HUES48 (cell line): Measurements from ENCODE around the gene CLEC18C.
"Not testable (repeated sequence)": the region's sequence is repeated elsewhere in the genome, so short reads cannot be mapped to it uniquely, and the experiment has no call there.

ENCODE experiments used
- H3K27ac ChIP-seq: one replicate; pipeline ENCODE4 v1.7.0; 2013; ENCODE audit warnings: low read depth, low read length, inconsistent platforms
- H3K27me3 ChIP-seq: 2 replicates; pipeline ENCODE4 v1.6.1; 2013; ENCODE audit warnings: mild to moderate bottlenecking, low read length; ENCODE audit not compliant: control insufficient read depth, insufficient read depth
- H3K36me3 ChIP-seq: 2 replicates; pipeline ENCODE4 v1.6.1; 2013; ENCODE audit warnings: low read length; ENCODE audit not compliant: control insufficient read depth, insufficient read depth
- H3K4me1 ChIP-seq: 2 replicates; pipeline ENCODE4 v1.6.1; 2013; ENCODE audit warnings: mild to moderate bottlenecking, low read length; ENCODE audit not compliant: control insufficient read depth, insufficient read depth
- H3K4me3 ChIP-seq: 2 replicates; pipeline ENCODE4 v1.5.1; 2013; ENCODE audit warnings: mild to moderate bottlenecking, low read depth, low read length
- H3K9ac ChIP-seq: 2 replicates; pipeline ENCODE4 v1.6.1; 2013; ENCODE audit warnings: mild to moderate bottlenecking, low read depth, low read length, moderate library complexity
- H3K9me3 ChIP-seq: 2 replicates; pipeline ENCODE4 v1.6.1; 2013; ENCODE audit warnings: low read length; ENCODE audit not compliant: control insufficient read depth, insufficient read depth

The CLEC18C gene

GRCh38 chr16:70159355-70160348 lies 13.9 kb upstream of the CLEC18C start:
- no peak overlapping the region for H3K9ac ChIP-seq
- peaks cover 79% of the 10 kb centered on the region for H3K36me3 ChIP-seq
- H3K27me3 ChIP-seq = no peaks in the 10 kb centered on the region
- no peak overlapping the region for H3K27ac ChIP-seq
- no peaks in the 10 kb centered on the region for H3K4me1 ChIP-seq
- no peaks in the 10 kb centered on the region for H3K9me3 ChIP-seq
- H3K4me3 ChIP-seq = no peak overlapping the region

DNA sequence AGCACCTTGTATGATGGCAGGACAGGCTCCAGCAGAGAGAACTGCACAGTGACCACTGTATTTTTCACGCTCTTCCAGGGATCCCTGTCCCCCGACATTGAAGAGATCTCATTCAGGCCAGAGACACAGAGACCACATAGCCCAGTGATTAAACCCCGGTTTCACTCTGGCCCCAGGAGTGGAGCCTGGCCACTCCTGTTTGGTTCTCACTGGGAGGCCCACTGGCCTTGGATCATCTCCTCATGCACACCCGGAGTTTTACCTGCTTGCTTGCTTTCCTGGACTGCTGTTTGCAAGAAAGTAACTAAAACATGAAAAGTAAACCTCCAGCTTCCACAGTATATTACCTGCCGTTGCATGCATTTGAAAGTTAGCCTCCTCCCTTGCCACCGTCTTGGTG lies 13.2 kb upstream of the CLEC18C start:
- Histone ChIP-seq H3K4me3 (no peak overlapping the region), H3K9ac (no peak overlapping the region), H3K27me3 (no peaks in the 10 kb centered on the region), H3K27ac (no peak overlapping the region), H3K4me1 (no peaks in the 10 kb centered on the region), H3K36me3 (peaks cover 72% of the 10 kb centered on the region), H3K9me3 (no peaks in the 10 kb centered on the region)

- H3K9ac ChIP-seq = no peak overlapping the region
- peaks cover 68% of the 10 kb centered on the region for H3K36me3 ChIP-seq
- no peaks in the 10 kb centered on the region for H3K4me1 ChIP-seq
- no peaks in the 10 kb centered on the region for H3K9me3 ChIP-seq
- H3K4me3 ChIP-seq = no peak overlapping the region
- no peak overlapping the region for H3K27ac ChIP-seq
- no peaks in the 10 kb centered on the region for H3K27me3 ChIP-seq
These were observed 12.8 kb upstream of the CLEC18C start for GRCh38 chr16:70160821-70161220.

- no peaks in the 10 kb centered on the region for H3K4me1 ChIP-seq
- no peaks in the 10 kb centered on the region for H3K27me3 ChIP-seq
- no peak overlapping the region for H3K4me3 ChIP-seq
- H3K27ac ChIP-seq = no peak overlapping the region
- no peaks in the 10 kb centered on the region for H3K9me3 ChIP-seq
- no peak overlapping the region for H3K9ac ChIP-seq
- H3K36me3 ChIP-seq = peaks cover 62% of the 10 kb centered on the region
These were observed 12.2 kb upstream of the CLEC18C start for GRCh38 chr16:70161350-70161749.

- no peak overlapping the region for H3K9ac ChIP-seq
- H3K9me3 ChIP-seq = no peaks in the 10 kb centered on the region
- no peaks in the 10 kb centered on the region for H3K4me1 ChIP-seq
- no peak overlapping the region for H3K4me3 ChIP-seq
- peaks cover 55% of the 10 kb centered on the region for H3K36me3 ChIP-seq
- no peaks in the 10 kb centered on the region for H3K27me3 ChIP-seq
- no peak overlapping the region for H3K27ac ChIP-seq
These were observed 11.5 kb upstream of the CLEC18C start for GRCh38 chr16:70162041-70162451.

DNA sequence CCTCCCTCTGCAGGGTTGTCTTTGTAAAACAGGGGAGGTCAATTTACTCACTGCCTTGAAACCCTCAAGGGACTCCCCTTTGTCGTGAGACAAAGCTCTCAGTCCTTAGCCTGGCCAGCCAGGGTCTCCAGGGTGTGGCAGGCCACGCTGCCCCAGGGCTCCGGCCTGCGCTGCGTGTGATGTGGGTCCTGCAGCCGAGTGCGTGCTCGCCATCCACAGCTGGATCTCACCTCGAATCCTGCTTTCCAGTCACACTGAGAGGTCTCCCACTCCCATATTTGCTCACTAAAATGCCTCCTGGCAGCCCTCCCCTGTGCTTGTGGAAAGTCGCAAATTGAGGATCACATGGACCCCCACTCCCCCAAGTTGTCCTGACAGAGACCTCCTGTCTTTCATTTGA lies 10.0 kb upstream of the CLEC18C start:
- Histone ChIP-seq H3K27ac (no peak overlapping the region), H3K4me1 (no peaks in the 10 kb centered on the region), H3K9me3 (no peaks in the 10 kb centered on the region), H3K9ac (no peak overlapping the region), H3K4me3 (no peak overlapping the region), H3K27me3 (no peaks in the 10 kb centered on the region), H3K36me3 (peaks cover 40% of the 10 kb centered on the region)

DNA sequence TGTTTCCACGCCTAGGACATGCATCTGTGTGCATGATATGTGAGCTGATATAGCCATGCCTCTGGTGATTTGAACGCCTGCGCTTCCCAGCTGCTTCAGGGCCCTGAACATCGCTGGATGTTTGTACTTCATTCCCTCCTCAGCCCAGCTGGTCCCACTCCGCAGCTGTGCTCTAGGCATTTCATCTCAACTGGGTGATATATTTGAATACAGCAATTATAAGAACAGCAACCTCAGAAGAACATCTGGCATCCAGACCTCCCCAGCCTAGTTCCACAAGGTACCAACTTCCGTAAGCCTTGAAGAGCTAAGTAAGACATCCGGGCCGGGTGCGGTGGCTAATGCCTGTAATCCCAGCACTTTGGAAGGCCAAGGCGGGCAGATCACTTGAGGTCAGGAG lies 6.9 kb upstream of the CLEC18C start:
- not testable (repeated sequence) for H3K27ac ChIP-seq

DNA sequence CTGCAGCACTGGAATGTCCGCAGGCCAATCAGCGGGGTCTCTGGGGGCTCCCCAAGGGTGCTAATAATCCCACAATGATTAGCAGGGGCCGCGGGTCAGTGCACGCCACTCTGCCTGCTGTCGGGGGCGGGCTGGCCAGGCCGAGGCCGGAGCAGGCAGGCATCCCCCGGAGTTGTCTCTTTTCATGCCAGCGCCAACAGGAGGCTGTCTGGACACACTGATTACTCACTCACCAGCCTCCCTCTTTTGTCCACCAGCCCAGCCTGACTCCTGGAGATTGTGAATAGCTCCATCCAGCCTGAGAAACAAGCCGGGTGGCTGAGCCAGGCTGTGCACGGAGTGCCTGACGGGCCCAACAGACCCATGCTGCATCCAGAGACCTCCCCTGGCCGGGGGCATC lies 329 bp downstream of the CLEC18C start:
- not testable (repeated sequence) for H3K4me1 ChIP-seq, H3K27ac ChIP-seq, H3K36me3 ChIP-seq, H3K4me3 ChIP-seq, H3K9me3 ChIP-seq, H3K27me3 ChIP-seq, H3K9ac ChIP-seq

More for the DNA sequence above, 6.9 kb upstream of the CLEC18C start:
- peaks cover 10% of the 10 kb centered on the region for H3K36me3 ChIP-seq
- H3K27me3 ChIP-seq, H3K9ac ChIP-seq, H3K9me3 ChIP-seq, H3K4me1 ChIP-seq, H3K4me3 ChIP-seq: not testable (repeated sequence)

- not testable (repeated sequence) for H3K27ac ChIP-seq, H3K4me1 ChIP-seq, H3K27me3 ChIP-seq, H3K9me3 ChIP-seq, H3K9ac ChIP-seq, H3K36me3 ChIP-seq, H3K4me3 ChIP-seq
These were observed 873 bp downstream of the CLEC18C start for GRCh38 chr16:70174387-70174932.

- not testable (repeated sequence) for H3K9ac ChIP-seq, H3K27me3 ChIP-seq, H3K9me3 ChIP-seq, H3K36me3 ChIP-seq, H3K4me3 ChIP-seq, H3K27ac ChIP-seq, H3K4me1 ChIP-seq
These were observed 14.4 kb downstream of the CLEC18C start for GRCh38 chr16:70187858-70188607.

- H3K9me3 ChIP-seq, H3K4me3 ChIP-seq, H3K27ac ChIP-seq, H3K9ac ChIP-seq, H3K4me1 ChIP-seq, H3K27me3 ChIP-seq, H3K36me3 ChIP-seq: not testable (repeated sequence)
These were observed 15.0 kb downstream of the CLEC18C start for GRCh38 chr16:70188608-70188915.
